VCaP (cell line): Measurements from ENCODE around the gene MSTN.
A peak's percentile ranks its signal among the peaks of the same experiment; 100 is the strongest.

Source experiments
- H3K27ac ChIP-seq: fragments of 450-650 bp; 2 replicates; pipeline ENCODE4 v1.5.1; 2017
- TF ChIP-seq, protein P1 (sequence below): fragments of 450-650 bp; conservative IDR thresholded peaks from 2 replicates; pipeline ENCODE4 v1.5.1; 2017; ENCODE audit warnings: mild to moderate bottlenecking, moderate library complexity

The MSTN gene

GRCh38 chr2:190084704-190085103, 22.2 kb upstream of the MSTN start:
- no peak overlapping the region for H3K27ac ChIP-seq
- TF ChIP-seq, protein P1, sequence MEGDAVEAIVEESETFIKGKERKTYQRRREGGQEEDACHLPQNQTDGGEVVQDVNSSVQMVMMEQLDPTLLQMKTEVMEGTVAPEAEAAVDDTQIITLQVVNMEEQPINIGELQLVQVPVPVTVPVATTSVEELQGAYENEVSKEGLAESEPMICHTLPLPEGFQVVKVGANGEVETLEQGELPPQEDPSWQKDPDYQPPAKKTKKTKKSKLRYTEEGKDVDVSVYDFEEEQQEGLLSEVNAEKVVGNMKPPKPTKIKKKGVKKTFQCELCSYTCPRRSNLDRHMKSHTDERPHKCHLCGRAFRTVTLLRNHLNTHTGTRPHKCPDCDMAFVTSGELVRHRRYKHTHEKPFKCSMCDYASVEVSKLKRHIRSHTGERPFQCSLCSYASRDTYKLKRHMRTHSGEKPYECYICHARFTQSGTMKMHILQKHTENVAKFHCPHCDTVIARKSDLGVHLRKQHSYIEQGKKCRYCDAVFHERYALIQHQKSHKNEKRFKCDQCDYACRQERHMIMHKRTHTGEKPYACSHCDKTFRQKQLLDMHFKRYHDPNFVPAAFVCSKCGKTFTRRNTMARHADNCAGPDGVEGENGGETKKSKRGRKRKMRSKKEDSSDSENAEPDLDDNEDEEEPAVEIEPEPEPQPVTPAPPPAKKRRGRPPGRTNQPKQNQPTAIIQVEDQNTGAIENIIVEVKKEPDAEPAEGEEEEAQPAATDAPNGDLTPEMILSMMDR = no peak

DNA sequence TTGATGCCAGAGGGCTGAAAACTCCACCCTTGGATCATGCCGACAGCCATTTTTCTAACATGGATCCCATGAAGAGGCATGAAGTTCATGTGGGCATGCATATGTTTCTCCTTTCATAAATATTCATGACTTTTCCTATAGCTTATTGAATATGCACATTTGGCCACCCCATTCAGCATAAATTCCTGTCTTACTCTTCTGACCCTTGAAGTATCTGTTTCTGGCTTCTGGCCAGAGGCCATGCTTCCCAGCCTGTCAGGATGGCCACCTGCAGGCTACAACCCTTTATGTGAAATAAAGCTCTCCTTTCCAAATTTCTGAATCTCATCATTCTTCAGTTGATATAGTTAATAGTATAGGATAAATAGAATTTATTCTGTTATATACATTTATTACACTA, 19.6 kb upstream of the MSTN start:
- no peak overlapping the region for H3K27ac ChIP-seq
- TF ChIP-seq, protein P1 = no peak

DNA sequence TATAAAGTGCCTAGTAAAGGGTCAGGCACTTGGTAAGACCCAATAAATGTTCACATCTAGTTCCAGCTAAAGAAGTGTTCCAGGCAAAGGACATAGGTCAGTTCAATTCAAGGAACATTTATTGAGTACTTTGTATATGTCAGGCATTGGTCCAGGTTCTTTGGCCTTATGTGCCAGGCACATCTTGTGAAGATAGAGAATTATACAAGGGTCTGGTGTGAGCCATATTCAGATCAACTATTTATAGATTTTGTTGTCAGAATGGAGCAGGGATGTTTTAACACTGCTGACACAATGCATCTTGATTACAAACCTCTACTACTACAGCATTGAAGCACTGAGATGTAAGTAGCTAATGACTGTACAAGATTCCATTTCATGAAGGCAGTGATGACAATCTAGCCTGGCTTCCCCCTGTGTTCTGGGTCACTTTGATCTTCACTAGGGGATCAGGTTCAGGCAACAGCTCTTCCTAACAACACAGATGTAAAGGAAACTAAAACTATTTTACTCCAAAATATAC, 18.1 kb upstream of the MSTN start:
- no peak overlapping the region for H3K27ac ChIP-seq
- TF ChIP-seq, protein P1 = no peak

DNA sequence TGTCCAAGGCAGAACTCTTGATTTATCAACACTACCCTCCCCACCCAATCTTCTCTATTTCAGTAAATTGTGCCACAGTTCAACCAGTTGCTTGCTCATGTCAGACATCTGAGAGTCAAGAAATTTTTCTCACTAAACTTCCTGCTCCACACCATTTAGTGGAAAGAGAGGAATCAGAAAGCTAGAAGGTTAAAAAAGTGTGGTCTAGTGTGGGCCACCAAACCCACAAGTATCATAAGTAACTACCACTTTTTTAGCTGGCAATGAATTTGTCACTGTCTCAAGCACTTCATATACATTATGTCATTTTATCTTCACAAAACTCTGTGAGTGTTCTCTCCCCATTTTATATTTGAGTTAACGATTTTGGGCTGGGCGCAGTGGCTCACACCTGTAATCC, 16.6 kb upstream of the MSTN start:
- TF ChIP-seq, protein P1 = no peak
- H3K27ac ChIP-seq = no peak overlapping the region

DNA sequence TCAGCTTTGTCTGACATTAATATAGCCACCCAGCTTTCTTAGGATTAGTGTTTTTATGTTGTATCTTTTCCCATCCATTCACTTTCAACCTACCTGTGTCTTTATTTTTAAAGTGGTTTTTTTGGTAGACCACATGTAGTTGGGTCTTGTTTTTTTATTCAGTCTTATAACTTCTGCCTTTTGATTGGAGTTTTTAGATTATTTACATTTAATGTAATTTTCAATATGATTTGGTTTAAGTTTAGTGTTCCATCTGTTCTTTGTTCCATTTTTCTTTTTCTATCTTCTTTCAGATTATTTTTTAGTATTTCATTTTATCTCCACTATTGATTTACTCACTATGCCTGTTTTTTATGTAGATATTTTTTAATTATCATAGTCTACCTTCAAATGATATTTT, 13.1 kb upstream of the MSTN start:
- TF ChIP-seq, protein P1 = no peak
- no peak overlapping the region for H3K27ac ChIP-seq

- TF ChIP-seq, protein P1 = peak; percentile 74
Measured at GRCh38 chr2:190069936-190070696, 7.6 kb upstream of the MSTN start.

DNA sequence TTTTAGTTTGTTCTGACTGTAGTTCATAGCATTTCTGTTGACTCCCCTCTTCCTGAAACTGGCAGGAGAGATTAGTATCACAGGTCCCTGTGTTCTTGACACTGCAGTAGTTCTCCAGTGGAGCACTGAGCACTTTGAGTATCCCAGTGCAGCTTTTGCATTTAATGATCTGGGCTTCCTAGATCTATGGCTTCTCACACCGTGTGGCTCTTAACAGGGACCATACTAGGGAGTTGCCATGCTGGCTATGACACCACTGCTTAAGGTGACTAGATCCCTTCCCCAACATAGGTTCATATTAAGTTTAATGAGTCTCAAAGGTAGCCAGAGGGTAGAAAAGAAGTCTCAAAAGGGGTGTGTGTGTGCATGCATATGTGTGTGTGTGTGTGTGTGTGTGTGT, 6.2 kb upstream of the MSTN start:
- no peak overlapping the region for H3K27ac ChIP-seq
- TF ChIP-seq, protein P1 = no peak

More at GRCh38 chr2:190069936-190070696, 7.6 kb upstream of the MSTN start:
- no peak overlapping the region for H3K27ac ChIP-seq
